ENCODE results near the gene DEFB123.

Gene DEFB123

GRCh38 chr20:31473331-31474096 lies 33.1 kb downstream of the DEFB123 start:
- no peak for DNase-seq (ENCODE audit: low read depth, low spot score)
- no peak overlapping the region for H3K27ac ChIP-seq

DNA sequence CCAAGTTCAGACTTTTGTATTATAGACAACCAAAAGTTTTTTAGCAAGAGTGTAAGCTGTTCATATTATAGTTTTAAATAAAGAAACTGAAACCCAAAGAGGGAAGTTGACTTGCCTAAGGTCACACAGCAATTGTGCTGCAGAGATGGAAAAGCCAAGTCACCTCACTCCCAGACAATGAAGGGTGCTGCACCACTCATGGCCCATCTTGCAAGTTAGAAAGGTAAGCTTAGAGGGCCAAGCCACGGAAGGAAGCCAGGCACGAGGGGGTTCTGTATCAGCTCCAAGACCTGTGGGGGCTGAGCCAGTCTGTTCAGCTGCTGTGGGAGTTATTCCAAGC lies 33.6 kb downstream of the DEFB123 start:
- H3K27ac ChIP-seq, result no peak overlapping the region
- no peak for DNase-seq (ENCODE audit: low read depth, low spot score)

DNA sequence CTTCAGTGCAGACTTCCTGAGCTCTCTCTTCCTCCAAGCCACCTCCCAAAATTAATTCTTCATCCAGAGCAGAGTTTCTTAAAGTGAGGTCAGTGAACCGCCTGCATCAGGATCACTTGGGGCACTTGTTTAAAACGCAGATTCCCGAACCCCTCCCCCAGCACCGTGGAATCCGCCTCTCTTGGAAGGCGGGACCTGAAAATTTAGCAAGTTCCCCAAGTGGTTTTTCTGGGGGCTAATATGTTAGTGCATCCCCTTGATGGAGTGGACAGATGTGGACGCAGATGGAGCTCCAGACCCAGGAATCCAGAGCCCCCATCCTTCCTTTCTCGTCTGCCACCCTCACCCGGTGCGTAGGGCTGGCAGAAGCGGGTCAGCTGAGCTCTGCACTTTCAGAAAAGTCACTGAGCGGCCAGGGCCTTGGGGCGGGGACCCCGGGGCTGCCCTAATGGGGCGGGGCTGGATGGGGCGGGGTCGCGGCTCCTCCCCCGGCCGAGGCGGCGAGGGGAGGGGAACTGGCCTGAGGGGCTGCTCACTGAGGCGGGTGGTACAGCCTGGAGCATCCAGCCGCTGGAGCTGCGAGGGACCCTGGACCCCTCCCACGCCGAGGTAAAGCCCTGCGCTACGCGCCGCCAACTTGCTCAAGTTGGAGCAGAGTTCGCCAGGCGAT lies 34.5 kb downstream of the DEFB123 start, which contains the start of the genes DEFB124 and REM1:
Gene DEFB124 (minus strand): TSS at position 370 of the 670 bp plus-strand sequence. CDS start 2,114 bp downstream, outside the sequence.
Gene REM1 (plus strand): TSS at position 531 of the 670 bp plus-strand sequence. CDS start 1,158 bp downstream, outside the sequence.
- DNase-seq (ENCODE audit: low read depth, low spot score), result no peak
- no peak within 1 kb of the TSS for H3K27ac ChIP-seq

DNA sequence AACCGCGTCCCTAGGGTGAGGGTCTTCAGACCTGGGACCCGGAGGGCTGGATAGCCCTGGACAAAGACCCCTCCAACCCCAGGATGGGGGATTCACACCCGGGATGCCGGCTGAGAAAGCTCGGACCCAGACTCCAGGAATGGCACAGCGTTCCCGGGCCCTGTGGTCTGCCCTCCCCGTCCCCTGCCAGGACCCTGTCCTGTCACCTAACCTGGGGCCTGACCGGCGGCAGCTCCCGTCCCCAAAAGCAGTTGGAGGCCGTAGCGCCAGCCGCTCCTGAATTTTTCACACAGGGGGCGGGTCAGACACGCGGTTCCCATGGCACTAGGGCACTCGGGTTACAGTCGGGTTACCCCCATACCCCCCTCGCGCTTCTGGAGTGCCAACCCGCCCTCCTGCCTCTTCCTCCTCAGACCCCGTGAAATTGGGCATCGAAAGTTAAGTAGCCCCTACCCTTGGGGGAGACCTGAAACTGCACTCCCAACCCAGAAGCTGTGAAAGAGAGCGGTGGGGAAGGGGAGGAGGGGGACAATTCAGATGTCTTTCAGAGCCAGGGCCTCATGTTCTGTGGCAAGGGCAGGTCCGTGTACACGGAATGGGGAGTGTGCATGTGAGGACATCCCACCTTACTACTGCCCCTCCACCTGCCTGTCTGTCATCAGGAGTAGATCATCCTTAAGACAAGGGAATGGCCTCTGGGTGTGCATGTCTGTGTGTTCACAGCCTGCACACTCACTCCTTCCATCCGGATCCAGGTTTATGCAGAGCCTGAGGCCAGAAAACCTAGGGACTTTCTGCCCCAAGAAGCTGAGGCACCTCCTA lies 35.3 kb downstream of the DEFB123 start:
- H3K27ac ChIP-seq, result no peak overlapping the region
- DNase-seq (ENCODE audit: low read depth, low spot score), result no peak

- H3K27ac ChIP-seq, result no peak overlapping the region
- no peak for DNase-seq (ENCODE audit: low read depth, low spot score)
These were observed 35.8 kb downstream of the DEFB123 start for GRCh38 chr20:31476294-31476585.

- no peak overlapping the region for H3K27ac ChIP-seq
- no peak for DNase-seq (ENCODE audit: low read depth, low spot score)
These were observed 36.3 kb downstream of the DEFB123 start for GRCh38 chr20:31476643-31477215.

DNA sequence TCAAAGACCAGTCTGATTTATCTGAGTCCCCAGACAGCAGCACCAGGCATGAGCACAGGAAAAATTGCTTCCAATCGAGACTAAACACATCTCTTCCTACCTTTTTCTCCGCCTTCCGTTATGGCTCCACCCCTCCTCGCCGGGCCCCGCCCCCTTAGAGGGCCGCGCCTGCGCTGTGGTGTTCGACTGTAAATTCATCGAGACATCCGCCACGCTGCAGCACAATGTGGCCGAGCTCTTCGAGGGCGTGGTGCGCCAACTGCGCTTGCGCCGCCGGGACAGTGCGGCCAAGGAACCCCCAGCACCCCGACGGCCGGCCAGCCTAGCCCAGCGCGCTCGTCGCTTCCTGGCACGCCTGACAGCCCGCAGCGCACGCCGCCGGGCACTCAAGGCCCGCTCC lies 43.6 kb downstream of the DEFB123 start:
- DNase-seq (ENCODE audit: low read depth, low spot score), result no peak
- no peak overlapping the region for H3K27ac ChIP-seq

DNA sequence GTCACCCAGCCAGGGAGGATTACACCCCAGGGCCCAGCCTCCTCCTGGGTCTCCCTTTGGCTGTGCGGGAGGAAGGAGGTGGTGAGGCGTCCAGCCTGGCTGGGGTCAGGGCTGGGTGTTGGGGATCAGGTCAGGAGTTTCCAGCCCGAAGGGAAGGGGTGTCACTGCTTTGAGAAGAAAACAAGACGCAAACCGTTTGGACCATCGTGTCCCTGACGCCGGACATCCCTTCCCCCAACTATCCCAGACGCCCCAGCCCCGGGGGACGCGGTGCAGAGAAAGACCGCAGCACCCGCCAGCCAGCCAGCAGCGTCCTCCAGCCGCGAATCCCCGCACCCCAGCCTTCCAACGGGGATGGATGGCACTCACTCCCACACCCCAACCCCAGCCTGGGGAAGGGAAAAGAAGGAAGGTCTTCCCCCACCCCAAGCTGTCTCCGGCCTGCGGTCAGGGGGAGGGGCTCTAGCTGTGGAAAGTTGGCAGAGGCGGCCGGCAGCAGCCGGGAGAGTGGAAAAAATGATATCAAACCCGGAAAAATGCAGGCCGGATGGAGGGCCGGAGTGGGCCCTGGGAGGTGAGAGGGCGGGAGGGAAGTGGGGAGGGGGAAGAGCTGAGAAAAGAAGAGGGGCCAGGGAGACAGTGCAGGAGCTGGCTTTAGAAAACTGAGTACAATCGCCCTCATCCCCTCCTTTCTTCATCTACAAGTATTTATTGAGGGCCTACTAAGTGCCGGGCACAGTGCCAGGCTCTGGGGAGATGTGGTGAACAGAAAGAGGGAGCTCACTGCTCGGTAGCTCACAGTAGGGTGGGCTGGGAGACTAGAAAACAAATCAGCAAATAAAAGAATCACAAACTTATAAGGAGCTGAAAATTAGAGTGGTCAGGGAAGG lies 45.3 kb downstream of the DEFB123 start:
- DNase-seq (ENCODE audit: low read depth, low spot score), result no peak
- no peak overlapping the region for H3K27ac ChIP-seq

- H3K27ac ChIP-seq, result no peak overlapping the region
- DNase-seq (ENCODE audit: low read depth, low spot score), result no peak
These were observed 47.7 kb downstream of the DEFB123 start for GRCh38 chr20:31488115-31488514.

DNA sequence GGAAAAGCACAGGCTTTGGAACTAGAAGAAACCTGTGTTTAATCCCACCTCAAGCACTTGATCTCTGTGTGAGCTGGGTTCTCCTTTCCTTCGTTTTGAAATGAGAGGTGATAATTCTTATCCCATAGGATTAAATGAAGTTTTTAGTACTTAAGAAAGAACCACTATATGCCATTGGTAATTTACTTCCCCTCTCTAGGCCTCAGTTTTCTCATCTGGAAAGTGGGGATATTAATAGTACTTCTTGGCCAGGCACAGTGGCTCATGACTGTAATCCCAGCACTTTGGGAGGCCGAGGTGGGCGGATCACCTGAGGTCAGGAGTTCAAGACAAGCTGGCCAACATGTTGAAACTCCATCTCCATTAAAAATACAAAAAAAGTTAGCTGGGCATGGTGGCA lies 48.7 kb downstream of the DEFB123 start:
- no peak for DNase-seq (ENCODE audit: low read depth, low spot score)
- no peak overlapping the region for H3K27ac ChIP-seq

GRCh38 chr20:31490752-31491151 lies 50.3 kb downstream of the DEFB123 start:
- no peak overlapping the region for H3K27ac ChIP-seq
- no peak for DNase-seq (ENCODE audit: low read depth, low spot score)

DNA sequence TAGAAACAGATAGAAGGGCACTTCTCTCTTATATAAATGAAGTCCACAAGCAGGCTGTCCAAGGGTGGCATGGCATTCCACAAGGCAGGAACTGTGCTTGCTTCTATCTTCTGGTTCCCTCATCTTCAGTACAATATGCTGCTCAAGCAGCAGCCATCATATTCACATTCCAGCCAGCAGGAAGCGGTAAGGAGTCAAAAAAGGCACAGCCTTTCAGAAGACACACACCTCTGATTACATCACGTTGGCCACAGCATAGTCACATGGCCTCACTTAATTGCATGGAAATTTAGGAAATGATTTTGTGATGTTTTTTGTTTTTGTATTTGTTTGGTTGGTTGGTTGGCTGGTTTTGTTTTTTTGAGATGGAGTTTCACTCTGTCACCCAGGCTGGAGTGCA lies 53.7 kb downstream of the DEFB123 start:
- DNase-seq (ENCODE audit: low read depth, low spot score), result no peak
- H3K27ac ChIP-seq, result no peak overlapping the region

DNA sequence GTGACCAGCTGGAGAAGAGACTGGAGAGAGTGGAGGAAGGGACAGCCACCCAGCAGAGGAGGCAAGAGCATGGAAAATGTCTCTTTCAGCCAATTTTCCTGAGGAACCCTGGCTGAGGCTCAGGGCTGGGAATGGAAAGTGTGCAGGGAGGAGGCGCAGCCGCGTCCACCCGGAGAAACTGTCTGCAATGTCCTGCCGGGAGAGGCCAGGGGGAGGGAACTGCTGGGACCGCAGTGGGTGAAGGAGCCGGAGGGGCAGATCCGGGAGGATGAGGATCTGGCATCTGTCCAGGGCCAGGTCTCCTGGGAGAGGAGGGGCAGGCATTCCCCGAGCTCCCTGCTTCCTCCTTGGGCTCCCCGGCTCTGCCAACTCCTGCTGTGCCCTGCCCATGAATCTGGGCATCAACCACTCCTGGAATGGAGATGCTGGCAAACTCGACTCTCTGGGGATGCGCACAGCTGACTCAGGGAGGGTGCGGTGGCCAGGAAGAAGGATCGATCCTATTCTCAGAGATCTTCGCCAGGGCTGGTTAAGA lies 56.4 kb downstream of the DEFB123 start:
- DNase-seq (ENCODE audit: low read depth, low spot score), result no peak
- H3K27ac ChIP-seq, result no peak overlapping the region

DNA sequence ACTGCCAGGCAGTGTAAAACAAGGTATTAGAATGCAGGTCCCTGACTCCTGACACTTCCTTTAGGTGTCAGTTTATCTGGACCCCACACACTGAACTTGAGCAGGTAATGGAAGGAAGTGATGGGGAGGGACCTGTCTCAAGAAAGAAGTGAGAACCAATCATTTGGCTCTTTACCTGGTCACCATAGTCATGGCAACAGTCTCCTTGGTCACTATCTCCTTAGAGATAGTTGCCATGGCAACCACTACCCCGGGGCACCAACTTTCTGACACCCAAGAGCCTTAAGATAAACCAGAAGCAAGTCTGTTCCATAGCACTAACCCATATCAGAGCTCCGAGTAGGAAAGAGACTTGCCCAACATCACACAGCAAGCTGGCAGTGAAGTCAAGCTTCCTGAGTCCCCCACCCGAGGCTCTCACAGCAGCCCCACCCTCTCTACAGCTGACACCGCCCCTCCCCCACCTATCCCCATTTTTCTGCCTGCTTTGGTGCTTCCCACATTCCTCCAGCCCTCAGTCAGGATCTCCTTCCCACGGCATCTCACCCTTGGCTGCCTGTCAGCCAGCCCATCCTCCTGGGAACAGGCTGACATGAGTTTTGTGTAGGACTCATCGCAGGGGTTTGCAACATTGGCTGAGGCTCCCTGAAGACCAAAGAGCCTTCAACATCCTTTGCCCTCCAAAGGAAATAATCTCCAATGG lies 57.6 kb downstream of the DEFB123 start:
- no peak overlapping the region for H3K27ac ChIP-seq

More for the DNA sequence above, 57.6 kb downstream of the DEFB123 start:
- no peak for DNase-seq (ENCODE audit: low read depth, low spot score)
